ENCODE results near the gene SQSTM1. TPM values are rescaled to one million over a fixed set of nuclear protein-coding genes. Genes with fewer than 3 reads are reported as not detected.

SQSTM1 gene
- total and polyA plus RNA-seq, 2 of the 8 experiments (the other 6 are each of a cell fraction or from before 2014, with no cell fraction given), result 78.6 to 110 TPM

DNA sequence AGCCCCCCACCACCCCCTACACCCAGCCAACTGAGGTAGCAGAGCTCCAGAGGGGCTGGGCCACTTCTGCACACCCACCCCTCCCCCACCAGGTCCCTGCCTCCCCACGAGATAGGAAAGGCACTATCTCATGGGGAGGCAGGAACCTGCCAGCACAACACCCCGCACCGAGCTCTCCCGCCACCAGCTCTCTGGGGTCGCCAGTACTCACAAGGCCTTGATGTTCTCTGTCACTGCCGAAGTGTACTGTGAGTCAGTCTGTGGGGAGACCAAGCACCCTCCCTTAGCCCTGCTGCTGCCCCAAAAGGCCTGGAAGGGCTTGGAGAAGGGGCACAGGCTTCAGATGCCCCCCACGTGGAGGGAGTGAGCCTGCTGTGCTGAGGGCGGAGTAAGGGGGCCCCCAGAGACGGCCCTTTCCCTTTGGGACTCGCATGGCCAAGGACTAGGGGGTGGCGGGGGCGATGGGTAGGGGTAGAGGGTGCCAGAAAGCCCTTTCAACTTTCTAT, 20.0 kb upstream of the SQSTM1 start:
- H3K23ac ChIP-seq (ENCODE audit: insufficient read length), result no peak overlapping the region
- H4K20me1 ChIP-seq (replicated peaks in 1 of 2; ENCODE audit: control insufficient read depth in 1 of 2, insufficient read depth in 2 of 2, low read length in 2 of 2), result peaks cover 12 to 33% of the 10 kb centered on the region in 2 experiments
- no peaks in the 10 kb centered on the region for H3K9me3 ChIP-seq (ENCODE audit: insufficient read depth in 2 of 2, low read depth in 1 of 2, low read length in 1 of 2)
- H3K4me3 ChIP-seq (ENCODE audit: extremely low read depth in 1 of 4, insufficient read depth in 2 of 4, low read depth in 3 of 4, low read length in 4 of 4), result no peak overlapping the region
- H2BK12ac ChIP-seq (ENCODE audit: low read depth, low read length), result no peak overlapping the region
- no peak overlapping the region for H2AK5ac ChIP-seq (ENCODE audit: low read depth, low read length)
- H3K36me3 ChIP-seq (ENCODE audit: control insufficient read depth in 2 of 4, insufficient read depth in 4 of 4, low read length in 3 of 4), result peaks cover 12 to 31% (median 27%) of the 10 kb centered on the region in 4 experiments
- no peak overlapping the region for H2BK5ac ChIP-seq (ENCODE audit: low read depth, low read length)
- FAIRE-seq, result no peak
- H3K4ac ChIP-seq (replicated peaks; ENCODE audit: insufficient read length, low read depth, low read length), result no peak overlapping the region
- H4K5ac ChIP-seq (ENCODE audit: insufficient read length, low read depth, low read length), result no peak overlapping the region
- H3K18ac ChIP-seq (ENCODE audit: extremely low read depth, low read length), result no peak overlapping the region
- H2BK20ac ChIP-seq (ENCODE audit: low read length), result no peak overlapping the region
- H3K79me1 ChIP-seq (ENCODE audit: low read depth, low read length), result peaks cover 11% of the 10 kb centered on the region
- H3K56ac ChIP-seq (replicated peaks; ENCODE audit: insufficient read length, low read depth, low read length), result no peak overlapping the region
- no peak overlapping the region for H4K91ac ChIP-seq (replicated peaks; ENCODE audit: insufficient read length, low read length)
- H2AFZ ChIP-seq (ENCODE audit: low read length), result no peak overlapping the region
- H3K9ac ChIP-seq (replicated peaks in 1 of 4; ENCODE audit: extremely low read depth in 1 of 4, low read depth in 3 of 4, low read length in 3 of 4), result no peak overlapping the region
- H3K23me2 ChIP-seq (ENCODE audit: low read depth, low read length), result peaks cover 5% of the 10 kb centered on the region; the same call in 1 of the 2 replicates
- 90% methylated on average over 12 of the region's 12 CpGs; no CpG with 5 or more reads in 1 of the 2 experiments for WGBS, 2 experiments (ENCODE audit: extremely low coverage in 1 of 2, insufficient coverage in 1 of 2, insufficient read length in 1 of 2, insufficient replicate concordance in 2 of 2, low coverage in 1 of 2, low lambda C conversion rate in 2 of 2, missing lambda C conversion rate in 1 of 2)
- no peak overlapping the region for H3K14ac ChIP-seq (ENCODE audit: insufficient read length)
- no peak overlapping the region for H4K8ac ChIP-seq (ENCODE audit: extremely low read depth, insufficient read depth, low read length)
- H3K27me3 ChIP-seq (replicated peaks in 1 of 4; ENCODE audit: control insufficient read depth in 3 of 4, extremely low read depth in 1 of 4, insufficient read depth in 3 of 4, low read length in 3 of 4), result no peaks in the 10 kb centered on the region
- H3K79me2 ChIP-seq (ENCODE audit: control insufficient read depth in 1 of 2, insufficient read depth in 2 of 2, low read length in 2 of 2), result peaks cover 0 to 22% of the 10 kb centered on the region in 2 experiments; a peak in 2 of 4 replicates
- ChIA-PET CTCF (ENCODE audit: partially characterized antibody) (interaction anchor here (0.9 to 3.9 kb wide), 12 partner anchors 11 to 99 kb away, joined by 3 to 19 read pairs (median 4); no protein-coding TSS in a partner anchor), POLR2A (ENCODE audit: partially characterized antibody) (interaction anchor here (1.1 to 16.9 kb wide), 5 partner anchors 15 to 30 kb away, joined by 3 to 207 read pairs (median 5); partner anchors contain the start of gene SQSTM1)
- no peak for DNase-seq (ENCODE audit: low read depth in 1 of 2, low spot score in 2 of 2)
- no peak overlapping the region for H3K4me2 ChIP-seq (ENCODE audit: insufficient read depth in 1 of 2, low read depth in 2 of 2, low read length in 2 of 2)
- no peak overlapping the region for H3K27ac ChIP-seq (ENCODE audit: low read depth, low read length)
- H2BK120ac ChIP-seq (replicated peaks; ENCODE audit: low read depth, low read length), result no peak overlapping the region
- peaks cover 0 to 32% (median 31%) of the 10 kb centered on the region in 4 experiments; a peak in 6 of 7 replicates for H3K4me1 ChIP-seq (replicated peaks in 1 of 4; ENCODE audit: control insufficient read depth in 3 of 4, insufficient read depth in 4 of 4, low read length in 3 of 4)
- no peak overlapping the region for H2BK15ac ChIP-seq (ENCODE audit: low read length)
- TF ChIP-seq BCL11A (IDR thresholded peaks at IDR 0.05; ENCODE audit: low read depth in 2 of 2, low read length in 2 of 2) (no peak), KDM4A (IDR thresholded peaks at IDR 0.05; ENCODE audit: low read depth, low read length, severe bottlenecking) (no peak), CHD2 (IDR thresholded peaks at IDR 0.05; ENCODE audit: low read length) (no peak), HDAC2 (IDR thresholded peaks at IDR 0.05; ENCODE audit: borderline replicate concordance in 1 of 2, low read depth in 2 of 2, low read length in 2 of 2) (no peak), SP4 (IDR thresholded peaks at IDR 0.05; ENCODE audit: low read length) (no peak), KDM5A (IDR thresholded peaks at IDR 0.05; ENCODE audit: low read length) (no peak), TAF7 (optimal IDR thresholded peaks at IDR 0.05; ENCODE audit: borderline replicate concordance, low read depth, low read length) (no peak)
- TF ChIP-seq, protein P1, sequence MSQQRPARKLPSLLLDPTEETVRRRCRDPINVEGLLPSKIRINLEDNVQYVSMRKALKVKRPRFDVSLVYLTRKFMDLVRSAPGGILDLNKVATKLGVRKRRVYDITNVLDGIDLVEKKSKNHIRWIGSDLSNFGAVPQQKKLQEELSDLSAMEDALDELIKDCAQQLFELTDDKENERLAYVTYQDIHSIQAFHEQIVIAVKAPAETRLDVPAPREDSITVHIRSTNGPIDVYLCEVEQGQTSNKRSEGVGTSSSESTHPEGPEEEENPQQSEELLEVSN (IDR thresholded peaks at IDR 0.05), result no peak
- TF ChIP-seq, protein P2, sequence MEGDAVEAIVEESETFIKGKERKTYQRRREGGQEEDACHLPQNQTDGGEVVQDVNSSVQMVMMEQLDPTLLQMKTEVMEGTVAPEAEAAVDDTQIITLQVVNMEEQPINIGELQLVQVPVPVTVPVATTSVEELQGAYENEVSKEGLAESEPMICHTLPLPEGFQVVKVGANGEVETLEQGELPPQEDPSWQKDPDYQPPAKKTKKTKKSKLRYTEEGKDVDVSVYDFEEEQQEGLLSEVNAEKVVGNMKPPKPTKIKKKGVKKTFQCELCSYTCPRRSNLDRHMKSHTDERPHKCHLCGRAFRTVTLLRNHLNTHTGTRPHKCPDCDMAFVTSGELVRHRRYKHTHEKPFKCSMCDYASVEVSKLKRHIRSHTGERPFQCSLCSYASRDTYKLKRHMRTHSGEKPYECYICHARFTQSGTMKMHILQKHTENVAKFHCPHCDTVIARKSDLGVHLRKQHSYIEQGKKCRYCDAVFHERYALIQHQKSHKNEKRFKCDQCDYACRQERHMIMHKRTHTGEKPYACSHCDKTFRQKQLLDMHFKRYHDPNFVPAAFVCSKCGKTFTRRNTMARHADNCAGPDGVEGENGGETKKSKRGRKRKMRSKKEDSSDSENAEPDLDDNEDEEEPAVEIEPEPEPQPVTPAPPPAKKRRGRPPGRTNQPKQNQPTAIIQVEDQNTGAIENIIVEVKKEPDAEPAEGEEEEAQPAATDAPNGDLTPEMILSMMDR (IDR thresholded peaks at IDR 0.05; ENCODE audit: control extremely low read depth in 1 of 3, insufficient read depth in 1 of 3, low read depth in 1 of 3, low read length in 3 of 3), result no peak

Data from H1 (cell line).